SHP77 (cell line): ENCODE measurements around the gene BTBD7.

Experiments
- DNase-seq, 2 experiments: peaks; one replicate each; lab custom pipeline; 2025; lab: John Stamatoyannopoulos, UW

The BTBD7 gene

GRCh38 chr14:93195316-93195999 lies 137.4 kb downstream of the BTBD7 start:
- no peak for DNase-seq
